Left lung (tissue), 10 donors: ENCODE data around the gene DENND6A. TPM values are rescaled to one million over a fixed set of nuclear protein-coding genes. Genes with fewer than 3 reads are reported as not detected.
A peak's percentile ranks its signal among the peaks of the same experiment; 100 is the strongest.
"Not testable (repeated sequence)": the region's sequence is repeated elsewhere in the genome, so short reads cannot be mapped to it uniquely, and the experiment has no call there.

Source experiments
- ATAC-seq: fragments of 200-7000 bp; cut with Tn5 transposase; one replicate; pipeline ENCODE4 v1.9.1; 2020; ENCODE audit warnings: moderate library complexity
- DNase-seq, 4 donors: peaks; one replicate each; pipeline ENCODE4 v3.0.0-alpha.2; 2013 to 2020
- H3K27ac ChIP-seq, 2 donors: fragments of 200-600 bp; sonication (generic) in 1 of 2; one replicate each; pipeline versions ENCODE4 v1.5.0 to v1.8.0; 2020 to 2021
- H3K27me3 ChIP-seq, 2 donors: fragments of 200-600 bp; sonication (generic) in 1 of 2; one replicate each; pipeline versions ENCODE4 v1.5.0 to v1.8.0; 2020 to 2021
- H3K36me3 ChIP-seq, 2 donors: fragments of 200-600 bp; sonication (generic) in 1 of 2; one replicate each; pipeline versions ENCODE4 v1.5.0 to v1.8.0; 2020 to 2021
- H3K4me1 ChIP-seq, 2 donors: fragments of 200-600 bp; one replicate each; pipeline ENCODE4 v1.8.0; 2021
- H3K4me3 ChIP-seq, 2 donors: fragments of 200-600 bp; sonication (generic) in 1 of 2; one replicate each; pipeline versions ENCODE4 v1.5.0 to v1.8.0; 2020 to 2021; ENCODE audit warnings: mild to moderate bottlenecking in 1 of 2
- H3K9me3 ChIP-seq, 2 donors: fragments of 200-600 bp; sonication (generic) in 1 of 2; one replicate each; pipeline versions ENCODE4 v1.5.0 to v1.8.0; 2020 to 2021
- CTCF ChIP-seq, 2 donors: fragments of 200-600 bp; sonication (generic) in 1 of 2; IDR thresholded peaks; one replicate each; pipeline versions ENCODE4 v1.5.0 to v1.8.0; 2021; ENCODE audit warnings: antibody characterized with exemption in 2 of 2
- intact Hi-C, 2 donors: fragments of 100-400 bp; cut with DNase I; formaldehyde crosslinking; loops; one replicate each; pipeline versions ENCODE4 v1.11.2 to v1.14.2; 2022
- polyA plus RNA-seq, 6 donors: library from polyadenylated mRNA; unstranded; fragments of 120-200 nt; gene quantifications; one replicate each; pipeline ENCODE4 v1.2.1, GENCODE V29; 2013; ENCODE audit not compliant: insufficient read length in 6 of 6
- total RNA-seq, 2 donors: library from RNA; stranded (reverse); fragmentation: NEBNext Ultra II Directional; extraction: Animal tissue kit (Norgen Biotek cat#: 25700); gene quantifications; one replicate each; pipeline ENCODE4 v1.2.1, GENCODE V29; 2021
- donor health status: DM: no; HTN: yes; CAD: no.
- donor health status: DM: no; HTN: no; CAD: no.

Gene DENND6A
- total and polyA plus RNA-seq, 8 donors: 21.8 to 38.7 (median 31.6) TPM

DNA sequence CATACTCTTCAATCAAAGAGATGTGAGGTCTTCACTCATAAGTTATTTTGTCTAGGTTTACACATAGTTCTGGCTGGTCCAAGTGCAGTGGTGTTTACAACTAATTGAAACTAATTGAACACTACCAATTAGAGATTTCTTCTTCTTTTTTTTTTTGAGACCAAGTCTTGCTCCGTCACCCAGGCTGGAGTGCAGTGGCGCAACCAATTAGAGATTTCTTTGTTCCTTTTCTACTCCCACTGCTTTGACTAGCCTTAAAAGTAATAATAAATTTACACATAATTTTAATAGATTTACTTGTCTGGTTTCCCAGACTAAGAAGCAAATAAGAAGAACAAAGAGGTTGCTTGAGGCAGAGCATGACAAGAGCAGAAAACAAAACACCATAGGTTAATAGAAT lies 6.7 kb upstream of the DENND6A start:
- TF ChIP-seq CTCF (IDR thresholded peaks at IDR 0.05): no peak
- H3K4me3 ChIP-seq: no peak overlapping the region
- DNase-seq: no peak
- intact Hi-C loops: no loop called here
- no peaks in the 10 kb centered on the region for H3K27me3 ChIP-seq
- H3K27ac ChIP-seq: no peak overlapping the region
- no peaks in the 10 kb centered on the region for H3K4me1 ChIP-seq
- H3K36me3 ChIP-seq: no peaks in the 10 kb centered on the region
- no peak for ATAC-seq
- H3K9me3 ChIP-seq: no peaks in the 10 kb centered on the region

GRCh38 chr3:57696801-57697321 lies 4.0 kb upstream of the DENND6A start:
- Histone ChIP-seq H3K27ac (no peak overlapping the region), H3K36me3 (no peaks in the 10 kb centered on the region), H3K4me3 (no peak overlapping the region), H3K4me1 (peaks cover 0 to 8% of the 10 kb centered on the region in 2 donors), H3K27me3 (no peaks in the 10 kb centered on the region), H3K9me3 (no peaks in the 10 kb centered on the region)
- no peak for ATAC-seq
- no peak for DNase-seq
- intact Hi-C loops: no loop called here
- no peak for TF ChIP-seq CTCF (IDR thresholded peaks at IDR 0.05)

GRCh38 chr3:57694146-57694545 lies 1.3 kb upstream of the DENND6A start:
- peak overlapping the region in 1 of 2 donors; percentile 29 for H3K27ac ChIP-seq
- H3K4me3 ChIP-seq: no peak overlapping the region
- ATAC-seq (peak; percentile 5), DNase-seq (no peak)
- no peaks in the 10 kb centered on the region for H3K9me3 ChIP-seq
- H3K27me3 ChIP-seq: no peaks in the 10 kb centered on the region
- H3K36me3 ChIP-seq: no peaks in the 10 kb centered on the region
- intact Hi-C loops: no loop called here
- TF ChIP-seq CTCF (IDR thresholded peaks at IDR 0.05): no peak
- H3K4me1 ChIP-seq: peaks cover 6 to 34% of the 10 kb centered on the region in 2 donors

DNA sequence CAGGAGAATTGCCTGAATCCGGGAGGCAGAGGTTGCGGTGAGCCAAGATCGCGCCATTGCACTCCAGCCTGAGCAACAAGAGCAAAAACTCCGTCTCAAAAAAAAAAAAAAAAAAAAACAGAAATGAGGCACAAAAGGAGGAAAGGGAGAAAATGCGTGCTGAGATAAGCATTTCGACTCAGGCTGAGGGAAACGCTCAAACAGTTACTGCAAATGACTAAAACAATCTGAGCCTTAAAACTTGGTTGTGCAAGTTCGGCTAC lies 813 bp downstream of the DENND6A start:
- peaks cover 6 to 49% of the 10 kb centered on the region in 2 donors for H3K4me1 ChIP-seq
- H3K36me3 ChIP-seq, DNase-seq, H3K27me3 ChIP-seq, intact Hi-C loops, H3K9me3 ChIP-seq: not testable (repeated sequence)
- peak overlapping the region; percentile 99 to 100 for H3K27ac ChIP-seq
- H3K4me3 ChIP-seq: peak overlapping the region; percentile 95
- peak; percentile 13 for ATAC-seq

DNA sequence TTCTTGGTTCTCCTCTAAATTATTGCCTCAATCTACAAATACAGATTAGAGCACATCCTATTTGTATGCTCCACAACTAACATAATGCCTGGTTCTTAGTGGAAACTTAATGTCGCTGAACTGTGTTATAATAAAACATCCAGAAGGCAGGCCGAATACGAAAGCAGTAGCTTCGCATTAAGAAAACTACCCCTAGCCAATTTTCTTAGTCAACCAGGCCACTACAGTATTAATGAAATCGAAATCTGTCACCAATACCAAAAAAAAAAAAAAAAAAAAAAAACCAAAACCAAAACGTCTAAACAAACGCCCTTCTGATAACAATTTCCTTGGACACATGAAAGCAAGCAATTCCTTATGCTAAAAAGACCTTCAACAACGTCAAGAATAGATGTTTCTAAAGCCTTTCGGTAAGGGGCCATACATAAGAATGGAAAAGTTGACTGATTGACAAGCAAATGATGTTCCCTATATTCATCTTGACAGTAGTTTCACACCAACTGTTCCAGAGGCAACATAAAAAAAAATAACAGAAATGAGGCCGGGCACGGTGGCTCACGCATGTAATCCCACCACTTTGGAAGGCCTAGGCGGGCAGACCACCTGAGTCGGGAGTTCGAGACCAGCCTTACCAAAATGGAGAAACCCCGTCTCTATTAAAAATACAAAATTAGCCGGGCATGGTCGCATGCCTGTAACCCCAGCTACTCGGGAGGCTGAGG lies 1.3 kb downstream of the DENND6A start:
- Histone ChIP-seq H3K27ac (peak overlapping the region; percentile 99 to 100), H3K27me3 (no peaks in the 10 kb centered on the region), H3K36me3 (no peaks in the 10 kb centered on the region), H3K9me3 (no peaks in the 10 kb centered on the region), H3K4me1 (peaks cover 6 to 54% of the 10 kb centered on the region in 2 donors), H3K4me3 (peak overlapping the region; percentile 95)
- intact Hi-C loops: no loop called here
- ATAC-seq (no peak), DNase-seq (no peak)
- TF ChIP-seq CTCF (IDR thresholded peaks at IDR 0.05): no peak
